Measurements from ENCODE around the gene CNPY1. TPM values are rescaled to one million over a fixed set of nuclear protein-coding genes. Genes with fewer than 3 reads are reported as not detected.

CNPY1 gene
- polyA plus RNA-seq, 1 experiment: not detected

GRCh38 chr7:155517969-155518368, 28.4 kb downstream of the CNPY1 start:
- no peaks in the 10 kb centered on the region; the same call in 1 of the 2 replicates for H3K9me3 ChIP-seq (ENCODE audit: control insufficient read depth, insufficient read depth, low read length)
- H3K27ac ChIP-seq (ENCODE audit: low read depth, low read length): no peak overlapping the region
- TF ChIP-seq, protein P1, sequence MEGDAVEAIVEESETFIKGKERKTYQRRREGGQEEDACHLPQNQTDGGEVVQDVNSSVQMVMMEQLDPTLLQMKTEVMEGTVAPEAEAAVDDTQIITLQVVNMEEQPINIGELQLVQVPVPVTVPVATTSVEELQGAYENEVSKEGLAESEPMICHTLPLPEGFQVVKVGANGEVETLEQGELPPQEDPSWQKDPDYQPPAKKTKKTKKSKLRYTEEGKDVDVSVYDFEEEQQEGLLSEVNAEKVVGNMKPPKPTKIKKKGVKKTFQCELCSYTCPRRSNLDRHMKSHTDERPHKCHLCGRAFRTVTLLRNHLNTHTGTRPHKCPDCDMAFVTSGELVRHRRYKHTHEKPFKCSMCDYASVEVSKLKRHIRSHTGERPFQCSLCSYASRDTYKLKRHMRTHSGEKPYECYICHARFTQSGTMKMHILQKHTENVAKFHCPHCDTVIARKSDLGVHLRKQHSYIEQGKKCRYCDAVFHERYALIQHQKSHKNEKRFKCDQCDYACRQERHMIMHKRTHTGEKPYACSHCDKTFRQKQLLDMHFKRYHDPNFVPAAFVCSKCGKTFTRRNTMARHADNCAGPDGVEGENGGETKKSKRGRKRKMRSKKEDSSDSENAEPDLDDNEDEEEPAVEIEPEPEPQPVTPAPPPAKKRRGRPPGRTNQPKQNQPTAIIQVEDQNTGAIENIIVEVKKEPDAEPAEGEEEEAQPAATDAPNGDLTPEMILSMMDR (IDR thresholded peaks at IDR 0.05; ENCODE audit: low read depth, low read length): no peak
- ChIA-PET CTCF (interaction anchor here (0.5 kb wide), 1 partner anchor 327 kb away, joined by 6 read pairs; no protein-coding TSS in a partner anchor), POLR2A (no interaction called here)
- no peak overlapping the region for H3K4me3 ChIP-seq (ENCODE audit: low read depth, low read length)
- no peak for DNase-seq (ENCODE audit: low read depth, low spot score)
- peaks cover 5% of the 10 kb centered on the region for H3K27me3 ChIP-seq (ENCODE audit: control insufficient read depth, insufficient read depth, low read length)

DNA sequence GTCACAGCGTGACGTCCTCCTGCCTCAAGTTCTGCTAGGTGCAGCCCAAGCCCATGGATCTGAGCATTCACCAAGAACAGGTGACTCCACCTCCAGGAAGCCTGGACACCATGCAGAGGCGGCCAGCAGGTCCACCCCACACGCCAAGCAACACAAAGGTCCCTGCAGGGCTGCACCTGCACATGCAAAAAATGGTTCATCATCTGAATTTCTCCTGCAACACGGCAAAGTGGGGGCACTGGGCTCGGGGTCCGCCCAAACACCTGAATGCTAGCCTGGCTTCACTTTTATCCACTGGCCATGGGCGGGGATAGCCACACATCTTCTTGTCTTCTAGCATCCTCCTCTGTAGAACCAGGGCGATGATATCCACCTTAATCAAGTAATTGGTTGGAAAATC, 28.9 kb downstream of the CNPY1 start:
- ChIA-PET CTCF (no interaction called here), POLR2A (no interaction called here)
- Histone ChIP-seq H3K27ac (ENCODE audit: low read depth, low read length) (no peak overlapping the region), H3K9me3 (ENCODE audit: control insufficient read depth, insufficient read depth, low read length) (no peaks in the 10 kb centered on the region; the same call in 1 of the 2 replicates), H3K27me3 (ENCODE audit: control insufficient read depth, insufficient read depth, low read length) (peaks cover 5% of the 10 kb centered on the region), H3K4me3 (ENCODE audit: low read depth, low read length) (no peak overlapping the region)
- TF ChIP-seq, protein P1 (IDR thresholded peaks at IDR 0.05; ENCODE audit: low read depth, low read length): no peak
- no peak for DNase-seq (ENCODE audit: low read depth, low spot score)

GRCh38 chr7:155516466-155516865, 29.9 kb downstream of the CNPY1 start:
- H3K27ac ChIP-seq (ENCODE audit: low read depth, low read length): no peak overlapping the region
- ChIA-PET POLR2A (no interaction called here), CTCF (no interaction called here)
- TF ChIP-seq, protein P1 (IDR thresholded peaks at IDR 0.05; ENCODE audit: low read depth, low read length): no peak
- H3K9me3 ChIP-seq (ENCODE audit: control insufficient read depth, insufficient read depth, low read length): no peaks in the 10 kb centered on the region; the same call in 1 of the 2 replicates
- H3K4me3 ChIP-seq (ENCODE audit: low read depth, low read length): no peak overlapping the region
- peaks cover 6% of the 10 kb centered on the region for H3K27me3 ChIP-seq (ENCODE audit: control insufficient read depth, insufficient read depth, low read length)
- DNase-seq (ENCODE audit: low read depth, low spot score): no peak

- Histone ChIP-seq H3K27me3 (ENCODE audit: control insufficient read depth, insufficient read depth, low read length) (peaks cover 17% of the 10 kb centered on the region), H3K4me3 (ENCODE audit: low read depth, low read length) (no peak overlapping the region), H3K9me3 (ENCODE audit: control insufficient read depth, insufficient read depth, low read length) (no peaks in the 10 kb centered on the region; the same call in 1 of the 2 replicates), H3K27ac (ENCODE audit: low read depth, low read length) (no peak overlapping the region)
- no peak for DNase-seq (ENCODE audit: low read depth, low spot score)
- POLR2A ChIA-PET: no interaction called here
- TF ChIP-seq, protein P1 (IDR thresholded peaks at IDR 0.05; ENCODE audit: low read depth, low read length): no peak
- CTCF ChIA-PET: no interaction called here
These were observed 31.0 kb downstream of the CNPY1 start for GRCh38 chr7:155515318-155515717.

DNA sequence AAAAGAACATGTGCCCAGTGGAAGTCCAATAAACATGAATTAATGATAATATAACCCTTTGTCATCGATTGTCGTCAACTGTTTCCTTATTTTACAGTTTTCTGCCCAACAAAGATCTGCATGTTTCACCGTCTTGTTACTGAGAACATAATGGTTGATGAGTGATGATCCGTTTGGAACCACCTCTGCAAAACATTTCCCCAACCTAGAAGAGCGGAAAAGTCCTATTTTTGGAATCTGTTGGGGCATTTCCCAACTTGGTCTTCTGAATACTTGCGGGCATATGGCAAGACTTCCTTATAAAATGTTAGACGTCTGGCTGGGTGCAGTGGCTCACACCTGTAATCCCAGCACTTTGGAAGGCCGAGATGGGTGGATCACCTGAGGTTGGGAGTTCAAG, 32.1 kb downstream of the CNPY1 start:
- ChIA-PET POLR2A (no interaction called here), CTCF (no interaction called here)
- H3K27me3 ChIP-seq (ENCODE audit: control insufficient read depth, insufficient read depth, low read length): peaks cover 27% of the 10 kb centered on the region

More for the DNA sequence above, 32.1 kb downstream of the CNPY1 start:
- TF ChIP-seq, protein P1 (IDR thresholded peaks at IDR 0.05; ENCODE audit: low read depth, low read length): no peak
- Histone ChIP-seq H3K4me3 (ENCODE audit: low read depth, low read length) (no peak overlapping the region), H3K27ac (ENCODE audit: low read depth, low read length) (no peak overlapping the region), H3K9me3 (ENCODE audit: control insufficient read depth, insufficient read depth, low read length) (no peaks in the 10 kb centered on the region; the same call in 1 of the 2 replicates)
- DNase-seq (ENCODE audit: low read depth, low spot score): no peak

Measured in AG04450 (cell line).